K562 (cell line): ENCODE measurements around the gene CASP6. TPM values are rescaled to one million over a fixed set of nuclear protein-coding genes. Genes with fewer than 3 reads are reported as not detected.

ENCODE experiments used
- ATAC-seq: fragments of 200-7000 bp; cut with Tn5 transposase; 3 replicates; pipeline ENCODE4 v1.9.1; 2020; ENCODE audit warnings: moderate library complexity
- BruUV-seq: library from RNA; stranded (reverse); fragments of 400-500 nt; replicated peaks from 2 replicates; lab custom pipeline; 2021; lab: Mats Ljungman, UMichigan
- CTCF ChIA-PET: fragments of 300-600 bp; formaldehyde crosslinking; extraction: SDS; loops from one replicate; lab custom pipeline; 2021; ENCODE audit warnings: low intra/inter-chr PET ratio; lab: Yijun Ruan, JAX
- POLR2A ChIA-PET: fragments of 300-600, 350-650 bp; sonication (Branson Sonifier 250); formaldehyde crosslinking; extraction: SDS; loops from one replicate; lab custom pipeline; 2021; ENCODE audit warnings: antibody characterized with exemption, inconsistent platforms; lab: Yijun Ruan, JAX
- DNase-seq, 4 experiments: peaks; one replicate each; pipeline versions ENCODE4 v3.0.0 to v3.0.0-alpha.2; 2011 to 2018; ENCODE audit warnings: low spot score in 3 of 4, mixed read lengths in 3 of 4; ENCODE audit errors: extremely low read depth in 1 of 4
- FAIRE-seq: peaks from 2 replicates; lab custom pipeline; 2011; peaks lifted over from hg19 to GRCh38; lab: Jason Lieb, UNC
- H2AFZ ChIP-seq: 2 replicates; pipeline ENCODE4 v1.6.0; 2011; ENCODE audit warnings: low read depth, low read length, control low read depth, inconsistent platforms
- H3K27ac ChIP-seq: fragments of 200-600 bp; 3 replicates; pipeline ENCODE4 v1.8.0; 2011; ENCODE audit warnings: low read depth, mild to moderate bottlenecking, control low read depth, inconsistent platforms, low read length, moderate library complexity, mixed read lengths; ENCODE audit errors: extremely low read depth
- H3K27me3 ChIP-seq, 2 experiments: fragments of 300-600 bp in 1 of 2; 2 replicates in 1 of 2; 3 replicates in 1 of 2; pipeline versions ENCODE4 v1.6.0 to v1.8.0; 2011; ENCODE audit warnings: inconsistent platforms in 2 of 2, low read length in 2 of 2, mild to moderate bottlenecking in 1 of 2, mixed read lengths in 1 of 2, moderate library complexity in 1 of 2; ENCODE audit not compliant: control insufficient read depth in 2 of 2, insufficient read depth in 2 of 2
- H3K36me3 ChIP-seq: fragments of 300-600 bp; 3 replicates; pipeline ENCODE4 v1.8.0; 2011; ENCODE audit warnings: mild to moderate bottlenecking, low read length, inconsistent platforms; ENCODE audit not compliant: control insufficient read depth, insufficient read depth
- H3K4me1 ChIP-seq, 2 experiments: fragments of 200-600 bp in 1 of 2; replicated peaks in 1 of 2; 2 replicates in 1 of 2; 3 replicates in 1 of 2; pipeline versions ENCODE4 v1.5.1 to v1.8.0; 2011; ENCODE audit warnings: inconsistent platforms in 2 of 2, low read length in 2 of 2, mild to moderate bottlenecking in 1 of 2, mixed read lengths in 1 of 2, moderate library complexity in 1 of 2; ENCODE audit not compliant: control insufficient read depth in 2 of 2, insufficient read depth in 2 of 2
- H3K4me2 ChIP-seq: 2 replicates; pipeline ENCODE4 v1.6.1; 2011; ENCODE audit warnings: low read length, control low read depth, inconsistent platforms, mixed read lengths; ENCODE audit not compliant: insufficient read depth
- H3K4me3 ChIP-seq: fragments of 200-600 bp; sonication (generic), shearing (Covaris generic); 2 replicates; pipeline ENCODE4 v1.5.1; 2016; ENCODE audit warnings: control low read depth, inconsistent platforms
- H3K79me2 ChIP-seq: fragments of 200-600 bp; 3 replicates; pipeline ENCODE4 v1.8.0; 2011; ENCODE audit warnings: low read length, inconsistent platforms; ENCODE audit not compliant: control insufficient read depth, insufficient read depth
- H3K9ac ChIP-seq, 2 experiments: 2 replicates each; pipeline versions ENCODE4 v1.6.0 to v1.6.1; 2011; ENCODE audit warnings: low read depth in 2 of 2, low read length in 2 of 2, control low read depth in 1 of 2, inconsistent platforms in 1 of 2, mild to moderate bottlenecking in 1 of 2, mixed read lengths in 1 of 2; ENCODE audit not compliant: insufficient read depth in 1 of 2
- H3K9me1 ChIP-seq: one replicate; pipeline ENCODE4 v1.6.0; 2011; ENCODE audit warnings: inconsistent platforms, mild to moderate bottlenecking, low read length, moderate library complexity; ENCODE audit not compliant: control insufficient read depth, insufficient read depth
- H3K9me3 ChIP-seq: replicated peaks from 2 replicates; pipeline ENCODE4 v1.5.1; 2011; ENCODE audit warnings: low read depth, low read length, inconsistent platforms; ENCODE audit not compliant: control insufficient read depth, insufficient read depth
- H4K20me1 ChIP-seq: replicated peaks from 2 replicates; pipeline ENCODE4 v1.6.1; 2011; ENCODE audit warnings: low read length, inconsistent platforms, mixed read lengths; ENCODE audit not compliant: control insufficient read depth, insufficient read depth
- CEBPG ChIP-seq, 3 experiments: fragments of 200-800 bp in 1 of 3; sonication (Bioruptor generic) in 1 of 3; sonication (generic) in 1 of 3; formaldehyde crosslinking in 1 of 3; IDR thresholded peaks in 2 of 3; conservative IDR thresholded peaks in 1 of 3; 2 replicates each; pipeline versions ENCODE4 v1.6.1 to v1.8.0; 2016 to 2022; ENCODE audit warnings: missing compliant biosample characterization in 2 of 3, missing genetic modification characterization in 2 of 3, mild to moderate bottlenecking in 1 of 3, missing genetic modification reagents in 1 of 3
- RBM25 ChIP-seq: fragments of 200-400 bp; formaldehyde crosslinking; IDR thresholded peaks from 2 replicates; pipeline ENCODE4 v1.6.1; 2018; ENCODE audit warnings: low read length, low read depth, moderate library complexity; ENCODE audit not compliant: severe bottlenecking
- ZNF280B ChIP-seq: fragments of 250-450 bp; sonication (Bioruptor Pico); IDR thresholded peaks from 2 replicates; pipeline ENCODE4 v1.5.1; 2021; ENCODE audit warnings: mild to moderate bottlenecking
- ZNF583 ChIP-seq: fragments of 250-450 bp; sonication (Bioruptor Pico); IDR thresholded peaks from 2 replicates; pipeline ENCODE4 v1.4.0; 2020
- WGBS: fragments of 100-300 bp; shearing (Covaris generic); methylation state at CpG from one replicate; pipeline ENCODE4 v1.1.6; 2016; ENCODE audit warnings: low coverage, mixed read lengths; ENCODE audit not compliant: insufficient coverage; ENCODE audit errors: missing lambda C conversion rate; 5-methylcytosine and 5-hydroxymethylcytosine counted together
- in situ Hi-C: fragments of 300-500 bp; cut with MboI; formaldehyde crosslinking; loops from 4 replicates; pipeline ENCODE4 v1.15.0; 2018; ENCODE audit warnings: inconsistent platforms, mixed read lengths
- intact Hi-C: fragments of 100-400 bp; cut with micrococcal nuclease; formaldehyde crosslinking; loops from 2 replicates; pipeline ENCODE4 v1.14.2; 2022
- polyA plus RNA-seq, 8 experiments: library from polyadenylated mRNA; depleted of rRNA in 4 of 8; stranded (reverse) in 5 of 8; unstranded in 3 of 8; fragments of >200 nt; fragmentation: Nextera tagmentation in 2 of 8; fragmentation: Illumina TruSeq in 1 of 8; extraction: Ambion mirVana in 2 of 8; extraction: Trizol in 1 of 8; gene quantifications; 2 replicates each; pipeline versions ENCODE4 v1.2.1 to v1.2.3, GENCODE V29; 2011 to 2014; ENCODE audit warnings: inconsistent platforms in 1 of 8, missing spikeins in 1 of 8
- total RNA-seq, 7 experiments: library from RNA; depleted of rRNA in 6 of 7; stranded (reverse); fragments of >200 nt in 6 of 7; fragmentation: Illumina TruSeq in 2 of 7; extraction: Trizol in 2 of 7; gene quantifications; 2 replicates each; pipeline versions ENCODE4 v1.2.1 to v1.2.3, GENCODE V29; 2011 to 2021; ENCODE audit warnings: low replicate concordance in 1 of 7

Gene CASP6
- total and polyA plus RNA-seq, 9 of the 15 experiments (the other 6 are each of a cell fraction or from before 2014, with no cell fraction given): 20.8 to 72.7 (median 39.1) TPM

- FAIRE-seq (no peak), ATAC-seq (no peak)
- H3K9me1 ChIP-seq: no peaks in the 10 kb centered on the region
- H4K20me1 ChIP-seq: no peaks in the 10 kb centered on the region
- no peaks in the 10 kb centered on the region for H3K36me3 ChIP-seq
- no peak overlapping the region for H3K4me3 ChIP-seq
- no peak overlapping the region for H2AFZ ChIP-seq
- no peaks in the 10 kb centered on the region for H3K79me2 ChIP-seq
- 61% methylated on average over 6 of the region's 7 CpGs for WGBS
- H3K9me3 ChIP-seq: no peaks in the 10 kb centered on the region
- TF ChIP-seq CEBPG (CRISPR knock-in tag; IDR thresholded peaks at IDR 0.05) (no peak), CEBPG (tag; conservative IDR thresholded peaks at IDR 0.05 in 1 of 2, IDR thresholded peaks at IDR 0.05 in 1 of 2) (peak in 1 of 2 experiments; percentile 54; a peak in 2 of 4 replicates), ZNF583 (CRISPR knock-in tag) (no peak)
- TF ChIP-seq, all 486 proteins: peak for 1
- no peak overlapping the region for H3K9ac ChIP-seq
- intact Hi-C loops: no loop called here
- no TSS peak for BruUV-seq
- H3K27ac ChIP-seq: no peak overlapping the region
- in situ Hi-C loops: no loop called here
- peaks cover 3 to 19% of the 10 kb centered on the region in 2 experiments; a peak in 3 of 5 replicates for H3K4me1 ChIP-seq
- H3K27me3 ChIP-seq: no peaks in the 10 kb centered on the region
- ChIA-PET CTCF (no interaction called here), POLR2A (no interaction called here)
- no peak overlapping the region for H3K4me2 ChIP-seq
- DNase-seq: no peak
These were observed 46.3 kb upstream of the CASP6 start for GRCh38 chr4:109749388-109750082.

GRCh38 chr4:109748114-109748513, 44.9 kb upstream of the CASP6 start:
- ATAC-seq (no peak), FAIRE-seq (no peak), DNase-seq (no peak)
- H3K4me1 ChIP-seq: peaks cover 3 to 19% of the 10 kb centered on the region in 2 experiments; a peak in 3 of 5 replicates
- no TSS peak for BruUV-seq
- in situ Hi-C loops (no loop called here), intact Hi-C loops (no loop called here)
- POLR2A ChIA-PET: interaction anchor here (1.5 kb wide), 1 partner anchor 17 kb away, joined by 3 read pairs; no protein-coding TSS in a partner anchor
- H3K4me2 ChIP-seq: no peak overlapping the region
- H3K9ac ChIP-seq: no peak overlapping the region
- no peak overlapping the region for H2AFZ ChIP-seq
- CTCF ChIA-PET: no interaction called here
- 67% methylated on average over 1 of the region's 1 CpG for WGBS
- H3K9me1 ChIP-seq: no peaks in the 10 kb centered on the region
- H3K79me2 ChIP-seq: no peaks in the 10 kb centered on the region
- H3K36me3 ChIP-seq: no peaks in the 10 kb centered on the region
- H3K4me3 ChIP-seq: no peak overlapping the region
- no peak overlapping the region for H3K27ac ChIP-seq
- H3K27me3 ChIP-seq: no peaks in the 10 kb centered on the region
- no peaks in the 10 kb centered on the region for H3K9me3 ChIP-seq
- no peaks in the 10 kb centered on the region for H4K20me1 ChIP-seq
- TF ChIP-seq ZNF280B (no peak), RBM25 (peak; percentile 92)
